ENCODE results near the gene CCDC18.

CCDC18 gene

GRCh38 chr1:93137604-93138292 lies 42.8 kb upstream of the CCDC18 start:
- no peaks in the 10 kb centered on the region for H3K79me2 ChIP-seq (ENCODE audit: control insufficient read depth, low read length)
- H3K27ac ChIP-seq (ENCODE audit: low read depth, low read length) = no peak overlapping the region
- H3K27me3 ChIP-seq (ENCODE audit: control insufficient read depth, low read length) = no peaks in the 10 kb centered on the region
- H4K20me1 ChIP-seq (ENCODE audit: control insufficient read depth, insufficient read depth, low read depth, low read length) = no peaks in the 10 kb centered on the region
- peaks cover 89% of the 10 kb centered on the region for H3K36me3 ChIP-seq (ENCODE audit: control insufficient read depth, low read length)
- no peak overlapping the region for H3K4me2 ChIP-seq (ENCODE audit: low read length)
- no peaks in the 10 kb centered on the region for H3K9me3 ChIP-seq (ENCODE audit: control insufficient read depth, insufficient read depth, low read length)
- H3K9me2 ChIP-seq (replicated peaks; ENCODE audit: control insufficient read depth, low read length) = no peaks in the 10 kb centered on the region
- no peaks in the 10 kb centered on the region for H3K4me1 ChIP-seq (ENCODE audit: control insufficient read depth, low read length)
- H3K4me3 ChIP-seq (ENCODE audit: low read length) = no peak overlapping the region
- TF ChIP-seq, protein P1, sequence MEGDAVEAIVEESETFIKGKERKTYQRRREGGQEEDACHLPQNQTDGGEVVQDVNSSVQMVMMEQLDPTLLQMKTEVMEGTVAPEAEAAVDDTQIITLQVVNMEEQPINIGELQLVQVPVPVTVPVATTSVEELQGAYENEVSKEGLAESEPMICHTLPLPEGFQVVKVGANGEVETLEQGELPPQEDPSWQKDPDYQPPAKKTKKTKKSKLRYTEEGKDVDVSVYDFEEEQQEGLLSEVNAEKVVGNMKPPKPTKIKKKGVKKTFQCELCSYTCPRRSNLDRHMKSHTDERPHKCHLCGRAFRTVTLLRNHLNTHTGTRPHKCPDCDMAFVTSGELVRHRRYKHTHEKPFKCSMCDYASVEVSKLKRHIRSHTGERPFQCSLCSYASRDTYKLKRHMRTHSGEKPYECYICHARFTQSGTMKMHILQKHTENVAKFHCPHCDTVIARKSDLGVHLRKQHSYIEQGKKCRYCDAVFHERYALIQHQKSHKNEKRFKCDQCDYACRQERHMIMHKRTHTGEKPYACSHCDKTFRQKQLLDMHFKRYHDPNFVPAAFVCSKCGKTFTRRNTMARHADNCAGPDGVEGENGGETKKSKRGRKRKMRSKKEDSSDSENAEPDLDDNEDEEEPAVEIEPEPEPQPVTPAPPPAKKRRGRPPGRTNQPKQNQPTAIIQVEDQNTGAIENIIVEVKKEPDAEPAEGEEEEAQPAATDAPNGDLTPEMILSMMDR (IDR thresholded peaks at IDR 0.05; ENCODE audit: low read depth, low read length, poor library complexity, severe bottlenecking) = no peak
- TF ChIP-seq EZH2phosphoT487 (IDR thresholded peaks at IDR 0.05; ENCODE audit: borderline replicate concordance, low read length) = no peak
- peaks cover 3% of the 10 kb centered on the region; the same call in 1 of the 2 replicates for H3F3A ChIP-seq (ENCODE audit: control insufficient read depth, insufficient read depth)

GRCh38 chr1:93140106-93140505 lies 40.4 kb upstream of the CCDC18 start:
- TF ChIP-seq, protein P1 (IDR thresholded peaks at IDR 0.05; ENCODE audit: low read depth, low read length, poor library complexity, severe bottlenecking) = no peak
- no peak for TF ChIP-seq EZH2phosphoT487 (IDR thresholded peaks at IDR 0.05; ENCODE audit: borderline replicate concordance, low read length)
- Histone ChIP-seq H3K9me3 (ENCODE audit: control insufficient read depth, insufficient read depth, low read length) (no peaks in the 10 kb centered on the region), H3K36me3 (ENCODE audit: control insufficient read depth, low read length) (peaks cover 68% of the 10 kb centered on the region), H3F3A (ENCODE audit: control insufficient read depth, insufficient read depth) (peaks cover 5% of the 10 kb centered on the region; the same call in 1 of the 2 replicates), H3K27ac (ENCODE audit: low read depth, low read length) (no peak overlapping the region), H3K27me3 (ENCODE audit: control insufficient read depth, low read length) (no peaks in the 10 kb centered on the region), H3K9me2 (replicated peaks; ENCODE audit: control insufficient read depth, low read length) (no peaks in the 10 kb centered on the region), H3K79me2 (ENCODE audit: control insufficient read depth, low read length) (no peaks in the 10 kb centered on the region), H3K4me2 (ENCODE audit: low read length) (no peak overlapping the region), H4K20me1 (ENCODE audit: control insufficient read depth, insufficient read depth, low read depth, low read length) (no peaks in the 10 kb centered on the region), H3K4me1 (ENCODE audit: control insufficient read depth, low read length) (no peaks in the 10 kb centered on the region), H3K4me3 (ENCODE audit: low read length) (no peak overlapping the region)

DNA sequence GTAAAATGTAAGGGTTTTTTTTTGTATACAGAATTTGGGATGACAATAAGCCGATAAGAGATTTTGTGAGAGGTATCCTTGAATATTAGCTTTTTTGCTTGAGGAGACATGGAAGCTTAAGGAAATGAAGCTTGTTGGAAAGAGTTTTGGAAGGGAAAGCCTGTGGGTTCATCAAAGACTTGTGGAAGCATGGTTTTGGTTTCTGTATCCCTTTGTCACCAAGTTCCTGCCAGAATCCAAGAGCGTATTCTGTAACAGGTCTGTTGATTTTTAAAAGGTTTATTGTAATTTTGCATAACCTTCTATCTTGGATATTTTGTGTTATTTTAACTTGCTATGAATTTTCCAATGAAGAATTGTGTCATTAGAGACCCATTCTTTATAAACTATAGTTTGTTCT lies 38.4 kb upstream of the CCDC18 start:
- H3K4me3 ChIP-seq (ENCODE audit: low read length) = no peak overlapping the region
- H3K79me2 ChIP-seq (ENCODE audit: control insufficient read depth, low read length) = no peaks in the 10 kb centered on the region
- no peaks in the 10 kb centered on the region for H3K27me3 ChIP-seq (ENCODE audit: control insufficient read depth, low read length)
- H3K9me3 ChIP-seq (ENCODE audit: control insufficient read depth, insufficient read depth, low read length) = no peaks in the 10 kb centered on the region
- H3K27ac ChIP-seq (ENCODE audit: low read depth, low read length) = no peak overlapping the region
- no peaks in the 10 kb centered on the region for H4K20me1 ChIP-seq (ENCODE audit: control insufficient read depth, insufficient read depth, low read depth, low read length)
- peaks cover 14% of the 10 kb centered on the region for H3F3A ChIP-seq (ENCODE audit: control insufficient read depth, insufficient read depth)
- H3K36me3 ChIP-seq (ENCODE audit: control insufficient read depth, low read length) = peaks cover 51% of the 10 kb centered on the region
- H3K4me2 ChIP-seq (ENCODE audit: low read length) = no peak overlapping the region
- TF ChIP-seq EZH2phosphoT487 (IDR thresholded peaks at IDR 0.05; ENCODE audit: borderline replicate concordance, low read length) = no peak
- TF ChIP-seq, protein P1 (IDR thresholded peaks at IDR 0.05; ENCODE audit: low read depth, low read length, poor library complexity, severe bottlenecking) = no peak
- no peaks in the 10 kb centered on the region for H3K9me2 ChIP-seq (replicated peaks; ENCODE audit: control insufficient read depth, low read length)
- no peaks in the 10 kb centered on the region for H3K4me1 ChIP-seq (ENCODE audit: control insufficient read depth, low read length)
